ENCODE results near the gene FOXO3.

DNA sequence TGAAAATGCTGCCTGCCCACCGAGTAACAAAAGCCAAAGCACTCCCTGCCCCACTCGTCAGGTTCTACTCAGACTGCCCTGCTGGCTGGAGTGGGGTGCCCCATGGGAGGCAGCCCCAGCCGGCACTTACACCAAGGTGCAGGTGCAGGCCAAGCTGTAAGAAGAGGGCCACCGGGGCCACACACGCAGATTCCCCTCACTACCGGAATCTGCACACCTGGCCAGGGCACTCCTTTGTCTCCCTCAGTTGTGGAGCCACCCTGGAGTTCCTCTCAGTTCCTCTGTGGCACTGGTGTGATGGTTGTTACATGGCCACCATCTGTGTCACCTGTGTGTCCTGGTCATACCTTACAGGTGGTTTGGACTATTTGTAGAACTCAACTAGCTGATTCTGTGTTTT is 112.4 kb downstream of the FOXO3 start:
- no peak for TF ChIP-seq CTCF (IDR thresholded peaks at IDR 0.05; ENCODE audit: insufficient read depth, low read depth, low read length)
- no peak for TF ChIP-seq EZH2 (IDR thresholded peaks at IDR 0.05; ENCODE audit: insufficient read depth, low read length)
